Measurements from ENCODE around the gene DPP10. TPM values are rescaled to one million over a fixed set of nuclear protein-coding genes. Genes with fewer than 3 reads are reported as not detected.

The DPP10 gene
- total RNA-seq, 1 experiment from 2014 or later = not detected

DNA sequence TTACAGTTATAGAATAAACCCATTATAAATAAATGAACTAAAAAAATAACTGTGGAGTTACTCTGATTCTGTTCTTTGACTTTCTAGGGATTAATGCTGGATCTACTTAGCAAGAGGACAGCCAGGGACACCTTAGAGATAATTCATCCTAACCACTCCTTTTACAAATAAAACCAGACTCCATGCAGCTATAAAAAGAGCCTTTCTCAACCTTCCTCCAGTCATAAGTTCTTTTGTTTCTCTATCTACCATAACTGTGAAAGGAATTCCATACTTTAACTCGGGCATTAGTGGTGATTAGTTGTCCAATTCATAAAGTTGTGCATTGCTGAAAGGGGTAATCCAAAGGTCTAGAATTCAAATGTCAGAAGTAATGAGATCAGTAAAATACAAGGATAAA is 682.4 kb downstream of the DPP10 start:
- no TSS peak for BruUV-seq (replicated peaks)
- intact Hi-C loops (cut with micrococcal nuclease) = no loop called here
- Mint-ChIP-seq H3K27me3 (ENCODE audit: insufficient read depth, unreplicated experiment) (no peaks in the 10 kb centered on the region), H3K27ac (ENCODE audit: low read depth, unreplicated experiment) (no peak overlapping the region), H3K4me1 (ENCODE audit: insufficient read depth, unreplicated experiment) (peaks cover 6% of the 10 kb centered on the region), H3K36me3 (ENCODE audit: insufficient read depth, unreplicated experiment) (no peaks in the 10 kb centered on the region), H3K4me3 (ENCODE audit: unreplicated experiment) (no peak overlapping the region), H3K9me3 (ENCODE audit: unreplicated experiment) (peaks cover 8% of the 10 kb centered on the region)
- POLR2A ChIA-PET = no interaction called here
- CTCF ChIA-PET = no interaction called here
- TF ChIP-seq, protein P1, sequence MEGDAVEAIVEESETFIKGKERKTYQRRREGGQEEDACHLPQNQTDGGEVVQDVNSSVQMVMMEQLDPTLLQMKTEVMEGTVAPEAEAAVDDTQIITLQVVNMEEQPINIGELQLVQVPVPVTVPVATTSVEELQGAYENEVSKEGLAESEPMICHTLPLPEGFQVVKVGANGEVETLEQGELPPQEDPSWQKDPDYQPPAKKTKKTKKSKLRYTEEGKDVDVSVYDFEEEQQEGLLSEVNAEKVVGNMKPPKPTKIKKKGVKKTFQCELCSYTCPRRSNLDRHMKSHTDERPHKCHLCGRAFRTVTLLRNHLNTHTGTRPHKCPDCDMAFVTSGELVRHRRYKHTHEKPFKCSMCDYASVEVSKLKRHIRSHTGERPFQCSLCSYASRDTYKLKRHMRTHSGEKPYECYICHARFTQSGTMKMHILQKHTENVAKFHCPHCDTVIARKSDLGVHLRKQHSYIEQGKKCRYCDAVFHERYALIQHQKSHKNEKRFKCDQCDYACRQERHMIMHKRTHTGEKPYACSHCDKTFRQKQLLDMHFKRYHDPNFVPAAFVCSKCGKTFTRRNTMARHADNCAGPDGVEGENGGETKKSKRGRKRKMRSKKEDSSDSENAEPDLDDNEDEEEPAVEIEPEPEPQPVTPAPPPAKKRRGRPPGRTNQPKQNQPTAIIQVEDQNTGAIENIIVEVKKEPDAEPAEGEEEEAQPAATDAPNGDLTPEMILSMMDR (IDR thresholded peaks at IDR 0.05; ENCODE audit: unreplicated experiment) = no peak
- no peak for DNase-seq (ENCODE audit: unreplicated experiment)

DNA sequence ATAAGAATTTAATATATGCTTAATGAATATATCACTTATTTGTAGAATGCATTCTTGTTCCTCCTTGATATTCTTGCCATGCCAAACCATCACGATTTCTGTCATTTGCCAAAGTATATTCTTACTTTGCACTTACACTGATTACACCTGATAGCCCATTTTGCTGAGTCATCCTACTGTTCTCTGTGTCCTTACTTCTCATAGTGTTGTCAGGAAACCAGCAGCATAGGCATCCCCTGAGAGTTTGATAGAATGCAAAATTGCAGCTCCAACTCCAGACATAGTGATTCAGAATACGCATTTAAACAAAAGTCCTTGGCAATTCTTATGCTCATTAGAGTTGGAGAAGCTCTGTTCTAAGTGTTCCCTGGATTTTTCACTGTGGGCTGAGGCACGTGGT is 687.1 kb downstream of the DPP10 start:
- H3K4me3 Mint-ChIP-seq (ENCODE audit: unreplicated experiment) = no peak overlapping the region
- no TSS peak for BruUV-seq (replicated peaks)
- intact Hi-C loops (cut with micrococcal nuclease) = no loop called here
- H3K9me3 Mint-ChIP-seq (ENCODE audit: unreplicated experiment) = peaks cover 14% of the 10 kb centered on the region
- TF ChIP-seq, protein P1 (IDR thresholded peaks at IDR 0.05; ENCODE audit: unreplicated experiment) = no peak
- ChIA-PET POLR2A (no interaction called here), CTCF (no interaction called here)
- no peak overlapping the region for H3K27ac Mint-ChIP-seq (ENCODE audit: low read depth, unreplicated experiment)
- H3K4me1 Mint-ChIP-seq (ENCODE audit: insufficient read depth, unreplicated experiment) = no peaks in the 10 kb centered on the region
- no peaks in the 10 kb centered on the region for H3K36me3 Mint-ChIP-seq (ENCODE audit: insufficient read depth, unreplicated experiment)
- H3K27me3 Mint-ChIP-seq (ENCODE audit: insufficient read depth, unreplicated experiment) = no peaks in the 10 kb centered on the region
- no peak for DNase-seq (ENCODE audit: unreplicated experiment)

DNA sequence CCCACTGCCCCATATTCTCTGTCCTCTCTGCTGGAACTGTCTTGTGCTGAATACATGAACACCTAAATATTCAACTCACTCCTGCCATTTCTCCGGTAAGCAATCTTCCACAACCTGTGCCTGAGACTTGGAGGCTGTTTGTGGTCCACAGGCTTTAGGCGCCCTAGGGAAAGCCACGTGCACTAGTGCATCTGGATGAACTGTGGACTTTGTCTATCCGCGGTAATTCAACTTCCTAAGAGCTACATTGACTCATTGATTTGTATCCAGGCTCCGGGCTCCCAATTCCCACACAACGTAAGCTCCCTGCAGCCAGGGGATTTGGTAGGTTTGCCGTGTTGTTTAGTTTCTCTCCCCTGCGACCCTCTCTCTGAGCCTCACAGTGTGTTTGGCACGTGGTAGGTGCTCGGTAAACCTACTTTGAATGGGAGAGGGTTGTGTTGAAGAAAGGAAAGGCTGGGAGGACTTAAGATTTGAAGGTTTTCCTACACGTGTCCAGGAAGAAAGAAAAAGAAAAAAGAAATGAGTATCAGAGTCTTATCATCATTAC is 718.2 kb downstream of the DPP10 start:
- ChIA-PET POLR2A (no interaction called here), CTCF (no interaction called here)
- Mint-ChIP-seq H3K36me3 (ENCODE audit: insufficient read depth, unreplicated experiment) (no peaks in the 10 kb centered on the region), H3K9me3 (ENCODE audit: unreplicated experiment) (peaks cover 4% of the 10 kb centered on the region), H3K4me3 (ENCODE audit: unreplicated experiment) (no peak overlapping the region), H3K27me3 (ENCODE audit: insufficient read depth, unreplicated experiment) (no peaks in the 10 kb centered on the region), H3K27ac (ENCODE audit: low read depth, unreplicated experiment) (no peak overlapping the region), H3K4me1 (ENCODE audit: insufficient read depth, unreplicated experiment) (no peaks in the 10 kb centered on the region)
- BruUV-seq (replicated peaks) = no TSS peak
- DNase-seq (ENCODE audit: unreplicated experiment) = no peak
- intact Hi-C loops (cut with micrococcal nuclease) = loop anchor here (10.0 kb wide), 4 partner anchors 494 to 1534 kb away; no protein-coding TSS in a partner anchor
- TF ChIP-seq, protein P1 (IDR thresholded peaks at IDR 0.05; ENCODE audit: unreplicated experiment) = no peak

DNA sequence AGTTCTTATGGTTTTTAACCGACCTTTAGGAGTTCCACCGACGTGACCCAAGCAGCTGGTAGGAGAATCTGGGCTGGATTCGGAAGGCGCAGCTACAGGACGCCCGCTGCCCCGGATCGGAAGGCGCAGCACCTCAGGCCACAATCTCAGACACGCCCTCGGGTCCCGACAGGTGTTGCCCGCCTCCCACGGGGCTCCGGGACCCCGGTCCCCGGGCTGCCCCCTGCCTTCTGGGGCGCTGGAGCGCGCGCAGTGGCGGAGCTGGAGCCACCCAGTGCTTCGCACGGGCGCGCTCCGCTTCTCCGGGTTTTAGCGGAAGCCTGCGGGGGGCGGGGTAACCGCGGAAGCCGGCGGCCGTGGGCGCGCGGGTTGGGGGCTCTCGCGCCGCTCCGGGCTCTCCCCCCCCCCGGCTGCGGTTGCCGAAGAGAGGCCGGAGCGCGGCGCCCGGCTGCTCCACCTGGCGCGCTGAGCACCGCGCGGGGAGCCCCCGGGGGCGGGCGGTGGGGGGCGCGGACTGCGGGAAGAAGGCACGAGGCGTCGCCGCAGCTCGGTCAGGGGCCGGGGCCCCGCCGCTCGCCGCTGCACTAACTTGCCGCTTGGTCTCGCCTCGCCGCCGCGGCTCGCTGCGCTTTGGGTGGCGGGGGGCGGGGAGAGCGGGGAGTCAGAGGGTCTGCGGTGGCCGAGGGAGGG is 718.8 kb downstream of the DPP10 start:
- H3K9me3 Mint-ChIP-seq (ENCODE audit: unreplicated experiment) = peaks cover 4% of the 10 kb centered on the region
- H3K27ac Mint-ChIP-seq (ENCODE audit: low read depth, unreplicated experiment) = no peak overlapping the region
- no peak for DNase-seq (ENCODE audit: unreplicated experiment)
- no peaks in the 10 kb centered on the region for H3K4me1 Mint-ChIP-seq (ENCODE audit: insufficient read depth, unreplicated experiment)
- no peaks in the 10 kb centered on the region for H3K36me3 Mint-ChIP-seq (ENCODE audit: insufficient read depth, unreplicated experiment)
- no TSS peak for BruUV-seq (replicated peaks)
- no peaks in the 10 kb centered on the region for H3K27me3 Mint-ChIP-seq (ENCODE audit: insufficient read depth, unreplicated experiment)
- TF ChIP-seq, protein P1 (IDR thresholded peaks at IDR 0.05; ENCODE audit: unreplicated experiment) = no peak
- ChIA-PET CTCF (no interaction called here), POLR2A (no interaction called here)
- no peak overlapping the region for H3K4me3 Mint-ChIP-seq (ENCODE audit: unreplicated experiment)
- intact Hi-C loops (cut with micrococcal nuclease) = loop anchor here (10.0 kb wide), 4 partner anchors 494 to 1534 kb away; no protein-coding TSS in a partner anchor

Measured in MCF 10A (cell line).